HEK293T (cell line): ENCODE measurements around the gene KCNJ11.

Experiments used
- CTCF ChIA-PET: fragments of 350-600 bp; formaldehyde crosslinking; extraction: SDS; loops from one replicate; lab custom pipeline; 2021; ENCODE audit warnings: antibody characterized with exemption, inconsistent platforms; lab: Yijun Ruan, JAX
- POLR2A ChIA-PET: fragments of 350-600 bp; formaldehyde crosslinking; extraction: SDS; loops from one replicate; lab custom pipeline; 2020; ENCODE audit warnings: antibody characterized with exemption, inconsistent platforms; lab: Yijun Ruan, JAX
- DNase-seq: peaks from one replicate; pipeline ENCODE4 v3.0.0; 2012; ENCODE audit warnings: mixed read lengths; ENCODE audit errors: extremely low spot score
- ARNT ChIP-seq: fragments of 450-650 bp; IDR thresholded peaks from 2 replicates; pipeline ENCODE4 v1.6.1; 2017; ENCODE audit warnings: mild to moderate bottlenecking
- BHLHE40 ChIP-seq: fragments of 450-650 bp; IDR thresholded peaks from 2 replicates; pipeline ENCODE4 v1.6.1; 2016; ENCODE audit warnings: mild to moderate bottlenecking, moderate library complexity, borderline replicate concordance
- CTBP1 ChIP-seq: fragments of 450-650 bp; IDR thresholded peaks from 2 replicates; pipeline ENCODE4 v1.6.1; 2016; ENCODE audit warnings: borderline replicate concordance
- ELF4 ChIP-seq: fragments of 450-650 bp; IDR thresholded peaks from 2 replicates; pipeline ENCODE4 v1.6.1; 2017; ENCODE audit warnings: antibody characterized with exemption
- FOXA1 ChIP-seq: fragments of 450-650 bp; IDR thresholded peaks from 2 replicates; pipeline ENCODE4 v1.6.1; 2016; ENCODE audit warnings: mild to moderate bottlenecking
- FOXK2 ChIP-seq: fragments of 450-650 bp; IDR thresholded peaks from 2 replicates; pipeline ENCODE4 v1.6.1; 2016; ENCODE audit warnings: mild to moderate bottlenecking
- FOXM1 ChIP-seq: fragments of 450-650 bp; IDR thresholded peaks from 2 replicates; pipeline ENCODE4 v1.6.1; 2017; ENCODE audit warnings: mild to moderate bottlenecking, borderline replicate concordance
- HDGF ChIP-seq: fragments of 450-650 bp; IDR thresholded peaks from 2 replicates; pipeline ENCODE4 v1.6.1; 2017; ENCODE audit warnings: antibody characterized with exemption, borderline replicate concordance
- L3MBTL2 ChIP-seq: fragments of 450-650 bp; conservative IDR thresholded peaks from 2 replicates; pipeline ENCODE4 v1.6.1; 2016; ENCODE audit warnings: mild to moderate bottlenecking
- LEF1 ChIP-seq: fragments of 450-650 bp; IDR thresholded peaks from 2 replicates; pipeline ENCODE4 v1.6.1; 2017; ENCODE audit warnings: mild to moderate bottlenecking, borderline replicate concordance
- NFRKB ChIP-seq: fragments of 450-650 bp; IDR thresholded peaks from 2 replicates; pipeline ENCODE4 v1.6.1; 2016; ENCODE audit warnings: mild to moderate bottlenecking, moderate library complexity
- SP1 ChIP-seq: fragments of 450-650 bp; IDR thresholded peaks from 2 replicates; pipeline ENCODE4 v1.6.1; 2017
- SUZ12 ChIP-seq: fragments of 450-650 bp; IDR thresholded peaks from 2 replicates; pipeline ENCODE4 v1.6.1; 2016; ENCODE audit warnings: mild to moderate bottlenecking
- TARDBP ChIP-seq: fragments of 450-650 bp; IDR thresholded peaks from 2 replicates; pipeline ENCODE4 v1.6.1; 2016
- ZNF384 ChIP-seq: fragments of 450-650 bp; IDR thresholded peaks from 2 replicates; pipeline ENCODE4 v1.6.1; 2016
- TF ChIP-seq, protein P1 (sequence below): fragments of 450-650 bp; IDR thresholded peaks from 2 replicates; pipeline ENCODE4 v1.6.1; 2016

The KCNJ11 gene

DNA sequence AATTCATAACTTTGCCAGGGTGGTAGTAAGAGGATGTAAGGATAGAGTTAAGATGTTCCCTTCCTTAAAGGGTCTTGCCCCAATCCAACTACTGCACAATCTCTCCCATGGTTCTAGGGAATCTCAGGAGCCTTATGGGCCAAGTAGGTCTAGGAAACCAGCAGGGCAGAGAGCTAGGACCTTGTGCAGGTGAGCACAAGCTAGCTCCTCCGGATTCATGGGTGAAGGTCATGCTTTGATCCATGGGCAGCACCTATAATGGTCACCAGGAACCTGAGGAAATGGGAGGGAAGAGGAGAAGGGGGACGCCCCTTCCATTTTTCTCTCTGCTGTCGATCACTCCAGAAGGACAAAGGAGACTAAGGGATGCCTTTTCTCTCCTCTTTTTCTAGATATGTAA, 16.8 kb downstream of the KCNJ11 start:
- ChIA-PET CTCF (no interaction called here), POLR2A (no interaction called here)
- TF ChIP-seq SP1 (no peak), SUZ12 (no peak), LEF1 (no peak), TARDBP (no peak), ELF4 (no peak), FOXM1 (no peak), L3MBTL2 (no peak), FOXA1 (no peak)
- TF ChIP-seq, protein P1, sequence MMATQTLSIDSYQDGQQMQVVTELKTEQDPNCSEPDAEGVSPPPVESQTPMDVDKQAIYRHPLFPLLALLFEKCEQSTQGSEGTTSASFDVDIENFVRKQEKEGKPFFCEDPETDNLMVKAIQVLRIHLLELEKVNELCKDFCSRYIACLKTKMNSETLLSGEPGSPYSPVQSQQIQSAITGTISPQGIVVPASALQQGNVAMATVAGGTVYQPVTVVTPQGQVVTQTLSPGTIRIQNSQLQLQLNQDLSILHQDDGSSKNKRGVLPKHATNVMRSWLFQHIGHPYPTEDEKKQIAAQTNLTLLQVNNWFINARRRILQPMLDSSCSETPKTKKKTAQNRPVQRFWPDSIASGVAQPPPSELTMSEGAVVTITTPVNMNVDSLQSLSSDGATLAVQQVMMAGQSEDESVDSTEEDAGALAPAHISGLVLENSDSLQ: no peak
- DNase-seq: peak; percentile 27

DNA sequence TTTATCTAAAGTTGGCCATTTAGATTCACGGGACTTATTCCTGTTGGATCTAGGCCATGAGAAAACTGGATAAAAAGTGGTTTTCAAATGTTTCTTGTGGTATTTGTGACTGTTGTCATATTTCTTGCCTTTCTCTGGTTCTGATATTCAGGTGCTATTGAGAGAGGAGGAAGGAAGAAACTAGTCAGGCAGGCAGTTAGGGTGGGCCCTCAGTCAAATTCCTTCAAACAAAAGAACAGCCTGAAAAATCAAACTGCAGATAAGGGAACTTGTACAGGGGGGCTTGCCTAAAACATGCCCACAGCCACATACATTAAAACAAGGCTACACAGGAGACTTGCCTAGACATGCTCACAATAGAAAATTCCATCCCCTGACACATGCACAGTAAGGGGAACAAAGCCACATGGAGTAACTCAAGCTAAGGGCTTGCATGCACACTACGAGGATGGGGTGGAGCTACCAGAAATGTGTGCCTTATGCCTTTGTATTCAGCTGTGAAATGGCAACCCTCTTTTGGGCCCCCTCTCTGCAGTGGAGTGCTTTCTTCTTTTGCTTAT, 18.7 kb downstream of the KCNJ11 start:
- CTCF ChIA-PET: interaction anchor here (0.6 kb wide), 1 partner anchor 139 kb away, joined by 3 read pairs; no protein-coding TSS in a partner anchor
- TF ChIP-seq FOXA1 (no peak), CTBP1 (no peak), HDGF (no peak), SUZ12 (no peak), L3MBTL2 (no peak), FOXK2 (no peak), TARDBP (no peak), FOXM1 (no peak), ELF4 (no peak), BHLHE40 (no peak), SP1 (no peak), ARNT (no peak), LEF1 (no peak), ZNF384 (no peak)
- TF ChIP-seq, protein P1: no peak
- DNase-seq: no peak
- POLR2A ChIA-PET: no interaction called here

DNA sequence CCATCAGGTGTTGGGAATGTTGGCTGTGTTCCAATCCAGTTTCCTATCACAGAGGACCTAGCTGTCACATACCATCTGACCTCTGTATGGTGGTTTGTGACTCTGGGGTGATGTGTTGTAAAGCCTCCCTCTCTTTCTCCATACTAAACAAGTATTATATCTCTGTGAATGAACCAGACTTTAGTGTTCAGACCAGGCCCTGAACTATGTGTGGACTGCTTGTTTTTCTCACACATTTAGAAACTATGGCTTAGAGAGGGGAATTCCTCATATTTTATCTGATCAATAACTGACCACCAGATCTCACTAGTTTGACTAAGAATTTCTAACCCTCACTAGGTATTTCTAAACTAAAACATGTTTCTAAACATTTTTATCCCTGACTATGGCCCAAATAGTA, 19.4 kb downstream of the KCNJ11 start:
- ChIA-PET POLR2A (no interaction called here), CTCF (no interaction called here)
- TF ChIP-seq FOXA1 (no peak), ZNF384 (no peak), FOXM1 (no peak), ELF4 (no peak), NFRKB (no peak)
- TF ChIP-seq, protein P1: no peak
- no peak for DNase-seq

DNA sequence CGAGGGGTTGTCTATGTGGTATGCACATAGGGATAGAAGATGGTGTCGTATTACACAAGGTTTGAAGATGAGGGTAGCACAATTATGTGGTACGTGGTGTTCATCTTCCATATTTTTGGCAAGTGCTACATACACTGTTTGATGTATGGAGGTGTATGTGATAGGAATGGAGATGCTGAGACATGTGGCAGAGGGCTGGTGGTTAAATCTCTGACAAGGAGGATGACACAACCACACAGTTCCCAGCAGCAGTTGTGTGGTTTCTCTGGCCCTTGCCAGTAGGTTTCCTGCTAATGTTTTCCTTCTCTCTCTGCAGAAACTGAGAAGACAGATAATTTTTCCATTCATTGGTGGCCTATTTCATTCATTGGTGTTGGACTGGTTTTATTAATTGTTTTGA, 19.9 kb downstream of the KCNJ11 start:
- DNase-seq: no peak
- POLR2A ChIA-PET: no interaction called here
- no peak for TF ChIP-seq FOXM1
- TF ChIP-seq SP1: no peak
- TF ChIP-seq BHLHE40: no peak
- TF ChIP-seq FOXK2: no peak
- no peak for TF ChIP-seq FOXA1
- TF ChIP-seq ELF4: no peak
- no peak for TF ChIP-seq SUZ12
- TF ChIP-seq HDGF: no peak
- TF ChIP-seq, protein P1: no peak
- CTCF ChIA-PET: no interaction called here

DNA sequence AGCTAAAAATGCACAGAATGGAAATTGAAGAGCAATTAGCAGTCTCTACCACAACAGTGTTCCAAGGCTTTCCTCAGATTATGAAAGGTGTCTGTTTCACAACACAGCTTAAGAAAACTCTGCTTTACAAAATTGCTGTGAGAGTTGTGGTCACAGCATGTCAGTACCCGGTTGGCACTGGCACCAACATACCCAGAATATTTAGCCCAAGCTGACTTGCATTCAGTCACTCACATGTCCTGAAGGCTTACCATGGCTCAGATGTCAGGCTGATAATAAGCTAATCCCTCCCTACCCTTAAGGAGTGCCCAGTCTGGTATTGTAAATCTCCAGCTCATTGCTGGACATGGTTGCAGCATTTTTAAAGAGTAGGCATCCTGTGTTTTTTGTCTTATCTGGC, 22.0 kb downstream of the KCNJ11 start:
- ChIA-PET CTCF (interaction anchor here (0.8 to 0.9 kb wide), 2 partner anchors 12 to 15 kb away, joined by 3 to 4 read pairs; no protein-coding TSS in a partner anchor), POLR2A (no interaction called here)
- DNase-seq: no peak
- TF ChIP-seq FOXK2: no peak
- no peak for TF ChIP-seq L3MBTL2
- TF ChIP-seq BHLHE40: no peak
- TF ChIP-seq CTBP1: no peak
- TF ChIP-seq HDGF: no peak
- TF ChIP-seq FOXA1: no peak
- TF ChIP-seq NFRKB: no peak
- no peak for TF ChIP-seq ARNT
- TF ChIP-seq ELF4: no peak
- no peak for TF ChIP-seq SUZ12
- TF ChIP-seq LEF1: no peak
- TF ChIP-seq, protein P1: no peak
- no peak for TF ChIP-seq FOXM1
- no peak for TF ChIP-seq TARDBP
- no peak for TF ChIP-seq ZNF384
- TF ChIP-seq SP1: no peak
